GM23338 (cell line): ENCODE measurements around the gene AFF1. TPM values are rescaled to one million over a fixed set of nuclear protein-coding genes. Genes with fewer than 3 reads are reported as not detected.

Experiments
- ATAC-seq: fragments of 200-7000 bp; cut with Tn5 transposase; 3 replicates; pipeline ENCODE4 v1.9.1; 2020
- DNase-seq: peaks from one replicate; pipeline ENCODE4 v3.0.0-alpha.2; 2015; ENCODE audit warnings: low spot score
- H2AFZ ChIP-seq: fragments of 200-600 bp; sonication (generic); 2 replicates; pipeline ENCODE4 v1.8.0; 2016; ENCODE audit warnings: antibody characterized with exemption, mild to moderate bottlenecking, moderate library complexity
- H3F3A ChIP-seq: fragments of 200-600 bp; sonication (generic); replicated peaks from 2 replicates; pipeline ENCODE4 v1.8.0; 2017; ENCODE audit warnings: antibody characterized with exemption, mixed run types, low read depth
- H3K27ac ChIP-seq: fragments of 200-600 bp; sonication (generic); 2 replicates; pipeline ENCODE4 v1.6.1; 2016; ENCODE audit warnings: low read depth
- H3K27me3 ChIP-seq: fragments of 200-600 bp; sonication (generic); 2 replicates; pipeline ENCODE4 v1.8.0; 2016; ENCODE audit warnings: mild to moderate bottlenecking, mixed run types, moderate library complexity; ENCODE audit not compliant: insufficient read depth
- H3K36me3 ChIP-seq: fragments of 200-600 bp; sonication (generic); 2 replicates; pipeline ENCODE4 v1.8.0; 2016; ENCODE audit warnings: mild to moderate bottlenecking; ENCODE audit not compliant: insufficient read depth
- H3K4me1 ChIP-seq: fragments of 200-600 bp; sonication (generic); 2 replicates; pipeline ENCODE4 v1.8.0; 2016; ENCODE audit warnings: mild to moderate bottlenecking, moderate library complexity; ENCODE audit not compliant: insufficient read depth
- H3K4me2 ChIP-seq: fragments of 200-600 bp; sonication (generic); 2 replicates; pipeline ENCODE4 v1.7.1; 2017; ENCODE audit warnings: mixed run types
- H3K4me3 ChIP-seq: fragments of 200-600 bp; sonication (generic); 2 replicates; pipeline ENCODE4 v1.6.1; 2016; ENCODE audit warnings: mixed run types
- H3K79me2 ChIP-seq: fragments of 200-600 bp; sonication (generic); replicated peaks from 2 replicates; pipeline ENCODE4 v1.8.0; 2017; ENCODE audit warnings: mild to moderate bottlenecking; ENCODE audit not compliant: insufficient read depth
- H3K9me2 ChIP-seq: fragments of 200-600 bp; sonication (generic); 2 replicates; pipeline ENCODE4 v1.8.0; 2017; ENCODE audit not compliant: insufficient read depth
- H4K20me1 ChIP-seq: fragments of 200-600 bp; sonication (generic); replicated peaks from 2 replicates; pipeline ENCODE4 v1.8.0; 2017; ENCODE audit warnings: mild to moderate bottlenecking; ENCODE audit not compliant: insufficient read depth
- H3K27ac Mint-ChIP-seq: 2 replicates; pipeline ENCODE4 v1.8.0; 2020; ENCODE audit warnings: inconsistent platforms, mild to moderate bottlenecking, moderate library complexity, mixed read lengths
- H3K27me3 Mint-ChIP-seq: 3 replicates; pipeline ENCODE4 v1.8.0; 2022; ENCODE audit warnings: low read depth, mild to moderate bottlenecking, moderate library complexity, mixed read lengths, inconsistent platforms; ENCODE audit not compliant: insufficient read depth, poor library complexity
- H3K36me3 Mint-ChIP-seq: 3 replicates; pipeline ENCODE4 v1.8.0; 2021; ENCODE audit warnings: low read depth, mild to moderate bottlenecking, inconsistent platforms, moderate library complexity, mixed read lengths
- H3K4me1 Mint-ChIP-seq: 3 replicates; pipeline ENCODE4 v1.8.0; 2020; ENCODE audit warnings: mild to moderate bottlenecking, inconsistent platforms, mixed read lengths
- H3K4me3 Mint-ChIP-seq: 3 replicates; pipeline ENCODE4 v1.8.0; 2021; ENCODE audit warnings: moderate library complexity, mild to moderate bottlenecking, inconsistent platforms, mixed read lengths
- H3K9me3 Mint-ChIP-seq: 3 replicates; pipeline ENCODE4 v1.8.0; 2020; ENCODE audit warnings: moderate library complexity, mild to moderate bottlenecking, inconsistent platforms, mixed read lengths
- CREB1 ChIP-seq: fragments of 250-450 bp; sonication (Bioruptor Pico); IDR thresholded peaks from 2 replicates; pipeline ENCODE4 v1.5.0; 2020; ENCODE audit warnings: low read depth, mild to moderate bottlenecking, moderate library complexity
- EZH2 ChIP-seq: fragments of 200-600 bp; sonication (generic); IDR thresholded peaks from one replicate; pipeline ENCODE4 v1.8.0; 2017; ENCODE audit warnings: antibody characterized with exemption, mild to moderate bottlenecking, low read depth; ENCODE audit not compliant: unreplicated experiment
- JUNB ChIP-seq: IDR thresholded peaks from one replicate; pipeline ENCODE4 v1.6.1; 2016; ENCODE audit warnings: antibody characterized with exemption; ENCODE audit not compliant: unreplicated experiment
- POLR2AphosphoS5 ChIP-seq: IDR thresholded peaks from 2 replicates; pipeline ENCODE4 v1.6.1; 2016; ENCODE audit warnings: antibody characterized with exemption, low read depth
- STAT1 ChIP-seq: IDR thresholded peaks from one replicate; pipeline ENCODE4 v1.6.1; 2016; ENCODE audit warnings: antibody characterized with exemption; ENCODE audit not compliant: unreplicated experiment
- polyA plus RNA-seq: library from polyadenylated mRNA; unstranded; fragments of >200 nt; fragmentation: Nextera tagmentation; extraction: Ambion mirVana; gene quantifications from 2 replicates; pipeline ENCODE4 v1.2.1, GENCODE V29; 2016
- total RNA-seq: library from RNA; depleted of rRNA; stranded (reverse); fragments of >200 nt; shearing (Covaris generic); gene quantifications from 2 replicates; pipeline ENCODE4 v1.2.3, GENCODE V29; 2014
- TF ChIP-seq, protein P1 (sequence below): IDR thresholded peaks from one replicate; pipeline ENCODE4 v1.6.1; 2018; ENCODE audit warnings: antibody characterized with exemption; ENCODE audit not compliant: unreplicated experiment
- TF ChIP-seq, protein P2 (sequence below): IDR thresholded peaks from 2 replicates; pipeline ENCODE4 v1.6.1; 2016; ENCODE audit warnings: antibody characterized with exemption

Gene AFF1
- total and polyA plus RNA-seq, 2 experiments from 2014 or later = 42.6 to 67.2 TPM

DNA sequence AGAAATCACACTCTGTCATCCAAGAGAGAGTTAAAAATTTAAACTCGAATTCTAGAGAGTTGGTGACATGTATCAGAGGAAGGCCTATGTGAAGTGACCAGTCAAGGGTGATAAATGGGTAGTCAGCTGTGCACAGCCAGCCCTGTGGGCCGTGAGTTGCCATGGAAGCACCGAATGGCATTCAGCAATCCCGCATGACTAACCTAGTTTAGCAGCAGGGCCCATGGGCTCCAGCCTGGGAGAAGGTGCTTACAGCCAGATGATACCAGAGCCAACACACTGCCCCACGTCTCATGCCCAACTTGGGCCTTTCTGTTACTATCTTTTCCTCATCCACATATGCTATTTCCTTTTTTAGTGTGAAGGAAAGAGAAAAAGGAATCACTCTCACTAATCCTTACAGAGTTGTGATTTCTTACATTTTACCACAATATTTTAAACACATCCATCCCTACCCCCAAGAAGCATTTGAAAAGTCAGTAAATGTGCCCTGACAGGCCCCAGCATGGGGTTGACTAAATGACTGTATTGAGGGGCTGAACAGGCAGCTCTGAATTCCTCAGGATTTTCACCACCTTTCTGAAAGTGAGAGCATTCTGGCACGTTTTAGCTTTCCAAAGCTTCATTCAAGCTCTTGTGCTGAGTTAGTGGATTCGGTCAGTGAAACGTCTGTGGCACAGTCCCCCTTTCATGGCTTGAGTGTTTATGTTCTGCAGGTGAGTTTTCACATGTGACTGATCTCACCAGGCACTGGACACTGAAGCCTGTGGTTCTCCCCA is 104.2 kb downstream of the AFF1 start (continued):
- TF ChIP-seq, protein P1, sequence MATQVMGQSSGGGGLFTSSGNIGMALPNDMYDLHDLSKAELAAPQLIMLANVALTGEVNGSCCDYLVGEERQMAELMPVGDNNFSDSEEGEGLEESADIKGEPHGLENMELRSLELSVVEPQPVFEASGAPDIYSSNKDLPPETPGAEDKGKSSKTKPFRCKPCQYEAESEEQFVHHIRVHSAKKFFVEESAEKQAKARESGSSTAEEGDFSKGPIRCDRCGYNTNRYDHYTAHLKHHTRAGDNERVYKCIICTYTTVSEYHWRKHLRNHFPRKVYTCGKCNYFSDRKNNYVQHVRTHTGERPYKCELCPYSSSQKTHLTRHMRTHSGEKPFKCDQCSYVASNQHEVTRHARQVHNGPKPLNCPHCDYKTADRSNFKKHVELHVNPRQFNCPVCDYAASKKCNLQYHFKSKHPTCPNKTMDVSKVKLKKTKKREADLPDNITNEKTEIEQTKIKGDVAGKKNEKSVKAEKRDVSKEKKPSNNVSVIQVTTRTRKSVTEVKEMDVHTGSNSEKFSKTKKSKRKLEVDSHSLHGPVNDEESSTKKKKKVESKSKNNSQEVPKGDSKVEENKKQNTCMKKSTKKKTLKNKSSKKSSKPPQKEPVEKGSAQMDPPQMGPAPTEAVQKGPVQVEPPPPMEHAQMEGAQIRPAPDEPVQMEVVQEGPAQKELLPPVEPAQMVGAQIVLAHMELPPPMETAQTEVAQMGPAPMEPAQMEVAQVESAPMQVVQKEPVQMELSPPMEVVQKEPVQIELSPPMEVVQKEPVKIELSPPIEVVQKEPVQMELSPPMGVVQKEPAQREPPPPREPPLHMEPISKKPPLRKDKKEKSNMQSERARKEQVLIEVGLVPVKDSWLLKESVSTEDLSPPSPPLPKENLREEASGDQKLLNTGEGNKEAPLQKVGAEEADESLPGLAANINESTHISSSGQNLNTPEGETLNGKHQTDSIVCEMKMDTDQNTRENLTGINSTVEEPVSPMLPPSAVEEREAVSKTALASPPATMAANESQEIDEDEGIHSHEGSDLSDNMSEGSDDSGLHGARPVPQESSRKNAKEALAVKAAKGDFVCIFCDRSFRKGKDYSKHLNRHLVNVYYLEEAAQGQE = no peak
- no peak for TF ChIP-seq CREB1 (CRISPR knock-in tag)
- TF ChIP-seq POLR2AphosphoS5 = no peak
- TF ChIP-seq STAT1 = no peak
- TF ChIP-seq, protein P2, sequence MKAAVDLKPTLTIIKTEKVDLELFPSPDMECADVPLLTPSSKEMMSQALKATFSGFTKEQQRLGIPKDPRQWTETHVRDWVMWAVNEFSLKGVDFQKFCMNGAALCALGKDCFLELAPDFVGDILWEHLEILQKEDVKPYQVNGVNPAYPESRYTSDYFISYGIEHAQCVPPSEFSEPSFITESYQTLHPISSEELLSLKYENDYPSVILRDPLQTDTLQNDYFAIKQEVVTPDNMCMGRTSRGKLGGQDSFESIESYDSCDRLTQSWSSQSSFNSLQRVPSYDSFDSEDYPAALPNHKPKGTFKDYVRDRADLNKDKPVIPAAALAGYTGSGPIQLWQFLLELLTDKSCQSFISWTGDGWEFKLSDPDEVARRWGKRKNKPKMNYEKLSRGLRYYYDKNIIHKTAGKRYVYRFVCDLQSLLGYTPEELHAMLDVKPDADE = no peak

DNA sequence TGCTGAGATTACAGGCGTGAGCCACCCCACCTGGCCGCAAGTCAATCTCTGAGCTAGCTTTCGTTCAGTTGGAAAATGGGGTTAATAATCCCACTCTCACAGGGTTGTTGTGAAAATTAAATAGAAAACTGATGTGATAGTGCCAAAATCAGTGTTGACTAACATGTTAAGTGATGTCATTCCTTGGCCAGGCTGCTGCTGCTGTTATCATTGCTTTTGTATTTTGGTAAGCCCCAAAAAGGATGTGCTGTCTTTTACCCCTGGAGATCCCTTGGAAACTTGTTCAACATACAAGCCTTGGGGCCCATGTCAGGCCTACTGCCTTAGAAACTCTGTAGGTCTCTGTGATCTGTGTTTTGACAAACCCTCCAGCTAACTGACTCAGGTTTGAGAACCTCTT is 106.3 kb downstream of the AFF1 start:
- DNase-seq (no peak), ATAC-seq (no peak)
- Mint-ChIP-seq H3K27me3 (peaks cover 4% of the 10 kb centered on the region), H3K36me3 (no peaks in the 10 kb centered on the region), H3K9me3 (no peaks in the 10 kb centered on the region), H3K27ac (no peak overlapping the region), H3K4me3 (no peak overlapping the region), H3K4me1 (peaks cover 58% of the 10 kb centered on the region)
- Histone ChIP-seq H3K27me3 (no peaks in the 10 kb centered on the region), H3K4me1 (peaks cover 70% of the 10 kb centered on the region), H3K27ac (no peak overlapping the region), H3K4me2 (no peak overlapping the region), H3K9me2 (no peaks in the 10 kb centered on the region), H3K36me3 (no peaks in the 10 kb centered on the region), H3K79me2 (peaks cover 100% of the 10 kb centered on the region), H3K4me3 (no peak overlapping the region), H2AFZ (no peak overlapping the region), H4K20me1 (peaks cover 42% of the 10 kb centered on the region), H3F3A (0 out of 2 replicates have a peak, but pooled peaks cover 3% of the 10 kb centered on the region)
- no peak for TF ChIP-seq JUNB
- no peak for TF ChIP-seq EZH2
- no peak for TF ChIP-seq CREB1 (CRISPR knock-in tag)
- no peak for TF ChIP-seq POLR2AphosphoS5
- TF ChIP-seq, protein P1 = no peak
